Retinal pigment epithelial cell (primary cell): ENCODE data around the gene PLCD1.

Experiments used
- DNase-seq: peaks from one replicate; pipeline ENCODE4 v3.0.0-alpha.2; 2010; ENCODE audit warnings: low read depth
- H3K4me3 ChIP-seq: 2 replicates; pipeline ENCODE4 v1.5.1; 2011; ENCODE audit warnings: mild to moderate bottlenecking, low read length, control low read depth, moderate library complexity
- CTCF ChIP-seq: conservative IDR thresholded peaks from 2 replicates; pipeline ENCODE4 v1.5.1; 2011; ENCODE audit warnings: low read depth, low read length, control low read depth, inconsistent platforms

PLCD1 gene

GRCh38 chr3:38005076-38006020 lies 24.1 kb downstream of the PLCD1 start:
- no peak for TF ChIP-seq CTCF
- peak; percentile 56 for DNase-seq

GRCh38 chr3:38004415-38005075 lies 24.9 kb downstream of the PLCD1 start:
- peak; percentile 89 for TF ChIP-seq CTCF
- H3K4me3 ChIP-seq: no peak overlapping the region
- no peak for DNase-seq

More at GRCh38 chr3:38005076-38006020, 24.1 kb downstream of the PLCD1 start:
- no peak overlapping the region for H3K4me3 ChIP-seq

- no peak overlapping the region for H3K4me3 ChIP-seq
- no peak for DNase-seq
- no peak for TF ChIP-seq CTCF
Observed at GRCh38 chr3:38003817-38004414, 25.5 kb downstream of the PLCD1 start.

- no peak overlapping the region for H3K4me3 ChIP-seq
- TF ChIP-seq CTCF: peak; percentile 99
- no peak for DNase-seq
Observed at GRCh38 chr3:38003371-38003816, 26.0 kb downstream of the PLCD1 start.

- TF ChIP-seq CTCF: no peak
Observed at GRCh38 chr3:38002940-38003339, 26.5 kb downstream of the PLCD1 start.

GRCh38 chr3:38002291-38002876 lies 27.1 kb downstream of the PLCD1 start:
- no peak for TF ChIP-seq CTCF
- H3K4me3 ChIP-seq: no peak overlapping the region
- DNase-seq: no peak

More at GRCh38 chr3:38002940-38003339, 26.5 kb downstream of the PLCD1 start:
- no peak for DNase-seq
- H3K4me3 ChIP-seq: no peak overlapping the region
